Loucy (cell line): ENCODE data around the gene CNTROB.

Experiments
- H2AFZ ChIP-seq: fragments of 200-600 bp; sonication (generic); 2 replicates; pipeline ENCODE4 v1.6.0; 2016; ENCODE audit warnings: antibody characterized with exemption, mild to moderate bottlenecking, low read length, moderate library complexity
- H3F3A ChIP-seq: fragments of 200-600 bp; 2 replicates; pipeline ENCODE4 v1.6.0; 2016; ENCODE audit warnings: antibody characterized with exemption, low read depth, mild to moderate bottlenecking
- H3K27me3 ChIP-seq: fragments of 200-600 bp; sonication (generic); 2 replicates; pipeline ENCODE4 v1.6.1; 2014; ENCODE audit warnings: low read length, mild to moderate bottlenecking; ENCODE audit not compliant: insufficient read depth, poor library complexity, severe bottlenecking
- H3K36me3 ChIP-seq: fragments of 200-600 bp; sonication (generic); 2 replicates; pipeline ENCODE4 v1.6.1; 2016; ENCODE audit warnings: low read length; ENCODE audit not compliant: insufficient read depth
- H3K4me1 ChIP-seq: fragments of 200-600 bp; sonication (generic); 2 replicates; pipeline ENCODE4 v1.5.1; 2014; ENCODE audit warnings: low read length, mild to moderate bottlenecking; ENCODE audit not compliant: insufficient read depth, poor library complexity, severe bottlenecking
- H3K4me2 ChIP-seq: fragments of 200-600 bp; sonication (generic); 2 replicates; pipeline ENCODE4 v1.6.0; 2014; ENCODE audit warnings: antibody characterized with exemption, low read length, low read depth, mild to moderate bottlenecking; ENCODE audit not compliant: poor library complexity, severe bottlenecking
- H3K4me3 ChIP-seq: fragments of 200-600 bp; sonication (generic); 2 replicates; pipeline ENCODE4 v1.5.1; 2014; ENCODE audit warnings: low read length, mild to moderate bottlenecking, mixed read lengths; ENCODE audit not compliant: poor library complexity, severe bottlenecking
- H3K79me2 ChIP-seq: fragments of 200-600 bp; sonication (generic); 2 replicates; pipeline ENCODE4 v1.6.1; 2014; ENCODE audit warnings: low read length; ENCODE audit not compliant: insufficient read depth
- H3K9ac ChIP-seq: fragments of 200-600 bp; sonication (generic); 2 replicates; pipeline ENCODE4 v1.6.0; 2014; ENCODE audit warnings: mild to moderate bottlenecking, low read depth, low read length, moderate library complexity; ENCODE audit not compliant: poor library complexity, severe bottlenecking
- H3K9me2 ChIP-seq: fragments of 200-600 bp; sonication (generic); replicated peaks from 2 replicates; pipeline ENCODE4 v1.6.1; 2016; ENCODE audit warnings: low read depth, low read length, mixed read lengths
- H3K9me3 ChIP-seq: fragments of 200-600 bp; sonication (generic); 2 replicates; pipeline ENCODE4 v1.6.1; 2014; ENCODE audit warnings: mild to moderate bottlenecking, antibody characterized with exemption, low read length, low read depth; ENCODE audit not compliant: insufficient read depth
- H4K20me1 ChIP-seq: fragments of 200-600 bp; sonication (generic); 2 replicates; pipeline ENCODE4 v1.6.0; 2014; ENCODE audit warnings: antibody characterized with exemption, low read length, mild to moderate bottlenecking; ENCODE audit not compliant: insufficient read depth, poor library complexity, severe bottlenecking
- EZH2phosphoT487 ChIP-seq: fragments of 200-600 bp; IDR thresholded peaks from 2 replicates; pipeline ENCODE4 v1.6.1; 2018; ENCODE audit warnings: antibody characterized with exemption, mild to moderate bottlenecking, moderate library complexity, borderline replicate concordance
- TF ChIP-seq, protein P1 (sequence below): fragments of 200-600 bp; sonication (generic); conservative IDR thresholded peaks from 2 replicates; pipeline ENCODE4 v1.5.1; 2014; ENCODE audit warnings: mild to moderate bottlenecking, antibody characterized with exemption, low read length

The CNTROB gene

DNA sequence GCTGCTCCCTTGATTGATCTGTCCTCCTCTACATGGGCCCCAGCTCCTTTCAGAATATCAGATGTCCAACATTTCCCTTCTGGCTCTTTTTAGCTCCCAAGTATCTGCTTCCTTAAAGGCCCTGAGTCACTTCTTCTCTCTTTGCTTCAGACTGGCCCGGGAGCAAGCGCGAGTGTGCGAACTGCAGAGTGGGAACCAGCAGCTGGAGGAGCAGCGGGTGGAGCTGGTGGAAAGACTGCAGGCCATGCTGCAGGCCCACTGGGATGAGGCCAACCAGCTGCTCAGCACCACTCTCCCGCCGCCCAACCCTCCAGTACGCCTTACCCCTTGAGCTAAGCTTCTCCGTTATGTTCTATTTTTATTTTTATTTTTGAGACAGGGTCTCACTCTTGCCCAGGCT lies 12.3 kb downstream of the CNTROB start:
- H3K36me3 ChIP-seq = peaks cover 77% of the 10 kb centered on the region; the same call in 1 of the 2 replicates
- H3K9ac ChIP-seq = no peak overlapping the region
- H3K9me3 ChIP-seq = no peaks in the 10 kb centered on the region
- H3F3A ChIP-seq = no peaks in the 10 kb centered on the region
- no peaks in the 10 kb centered on the region for H3K9me2 ChIP-seq
- no peak overlapping the region for H2AFZ ChIP-seq
- TF ChIP-seq, protein P1, sequence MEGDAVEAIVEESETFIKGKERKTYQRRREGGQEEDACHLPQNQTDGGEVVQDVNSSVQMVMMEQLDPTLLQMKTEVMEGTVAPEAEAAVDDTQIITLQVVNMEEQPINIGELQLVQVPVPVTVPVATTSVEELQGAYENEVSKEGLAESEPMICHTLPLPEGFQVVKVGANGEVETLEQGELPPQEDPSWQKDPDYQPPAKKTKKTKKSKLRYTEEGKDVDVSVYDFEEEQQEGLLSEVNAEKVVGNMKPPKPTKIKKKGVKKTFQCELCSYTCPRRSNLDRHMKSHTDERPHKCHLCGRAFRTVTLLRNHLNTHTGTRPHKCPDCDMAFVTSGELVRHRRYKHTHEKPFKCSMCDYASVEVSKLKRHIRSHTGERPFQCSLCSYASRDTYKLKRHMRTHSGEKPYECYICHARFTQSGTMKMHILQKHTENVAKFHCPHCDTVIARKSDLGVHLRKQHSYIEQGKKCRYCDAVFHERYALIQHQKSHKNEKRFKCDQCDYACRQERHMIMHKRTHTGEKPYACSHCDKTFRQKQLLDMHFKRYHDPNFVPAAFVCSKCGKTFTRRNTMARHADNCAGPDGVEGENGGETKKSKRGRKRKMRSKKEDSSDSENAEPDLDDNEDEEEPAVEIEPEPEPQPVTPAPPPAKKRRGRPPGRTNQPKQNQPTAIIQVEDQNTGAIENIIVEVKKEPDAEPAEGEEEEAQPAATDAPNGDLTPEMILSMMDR = no peak
- no peak for TF ChIP-seq EZH2phosphoT487
- H3K4me1 ChIP-seq = peaks cover 3% of the 10 kb centered on the region
- no peak overlapping the region for H3K4me3 ChIP-seq
- no peak overlapping the region for H3K4me2 ChIP-seq
- no peaks in the 10 kb centered on the region for H3K27me3 ChIP-seq
- no peaks in the 10 kb centered on the region for H4K20me1 ChIP-seq
- H3K79me2 ChIP-seq = no peaks in the 10 kb centered on the region

DNA sequence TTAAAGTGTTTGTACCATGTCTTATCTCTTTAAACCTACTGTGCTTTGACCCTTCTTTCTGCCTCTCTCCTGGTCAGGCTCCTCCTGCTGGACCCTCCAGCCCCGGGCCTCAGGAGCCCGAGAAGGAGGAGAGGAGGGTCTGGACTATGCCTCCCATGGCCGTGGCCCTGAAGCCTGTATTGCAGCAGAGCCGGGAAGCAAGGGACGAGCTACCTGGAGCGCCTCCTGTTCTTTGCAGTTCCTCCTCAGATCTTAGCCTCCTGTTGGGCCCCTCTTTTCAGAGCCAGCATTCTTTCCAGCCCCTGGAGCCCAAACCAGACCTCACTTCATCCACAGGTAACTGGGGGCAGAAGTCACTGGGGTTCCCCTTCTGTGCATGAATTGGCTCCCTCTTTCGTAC lies 13.6 kb downstream of the CNTROB start:
- H3K4me2 ChIP-seq = no peak overlapping the region
- no peaks in the 10 kb centered on the region for H3K79me2 ChIP-seq
- no peaks in the 10 kb centered on the region for H3K27me3 ChIP-seq
- H3K4me1 ChIP-seq = no peaks in the 10 kb centered on the region
- H3K9ac ChIP-seq = no peak overlapping the region
- H4K20me1 ChIP-seq = no peaks in the 10 kb centered on the region
- H3K9me3 ChIP-seq = no peaks in the 10 kb centered on the region
- H3F3A ChIP-seq = no peaks in the 10 kb centered on the region
- H3K9me2 ChIP-seq = no peaks in the 10 kb centered on the region
- no peak for TF ChIP-seq EZH2phosphoT487
- TF ChIP-seq, protein P1 = no peak
- H2AFZ ChIP-seq = no peak overlapping the region
- no peak overlapping the region for H3K4me3 ChIP-seq
- H3K36me3 ChIP-seq = peaks cover 69% of the 10 kb centered on the region; the same call in 1 of the 2 replicates

DNA sequence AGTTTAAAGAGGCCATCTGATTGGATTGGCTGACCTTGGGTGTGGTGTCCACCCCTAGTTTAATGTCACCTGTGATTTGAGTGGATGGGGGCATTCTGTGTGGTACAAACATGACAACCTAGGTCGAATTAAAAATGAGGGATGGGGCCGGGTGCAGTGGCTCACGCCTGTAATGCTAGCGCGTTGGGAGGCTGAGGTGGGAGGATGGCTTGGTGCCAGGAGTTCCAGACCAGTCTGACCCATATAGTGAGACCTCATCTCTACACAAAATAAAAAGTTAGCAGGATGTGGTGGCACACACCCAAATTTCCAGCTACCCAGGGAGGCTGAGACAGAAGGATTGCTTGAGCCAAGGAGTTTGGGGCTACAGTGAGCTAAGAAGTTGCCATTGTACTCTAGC lies 14.4 kb downstream of the CNTROB start:
- H3K9me2 ChIP-seq = no peaks in the 10 kb centered on the region
- no peak overlapping the region for H3K9ac ChIP-seq
- no peak overlapping the region for H3K4me3 ChIP-seq
- H3K27me3 ChIP-seq = no peaks in the 10 kb centered on the region
- H3K36me3 ChIP-seq = peaks cover 64% of the 10 kb centered on the region; the same call in 1 of the 2 replicates
- no peaks in the 10 kb centered on the region for H4K20me1 ChIP-seq
- TF ChIP-seq EZH2phosphoT487 = no peak
- TF ChIP-seq, protein P1 = no peak
- H3K79me2 ChIP-seq = no peaks in the 10 kb centered on the region
- H3K4me2 ChIP-seq = no peak overlapping the region
- H2AFZ ChIP-seq = no peak overlapping the region
- no peaks in the 10 kb centered on the region for H3F3A ChIP-seq
- H3K4me1 ChIP-seq = no peaks in the 10 kb centered on the region
- H3K9me3 ChIP-seq = no peaks in the 10 kb centered on the region
